Measurements from ENCODE around the gene GUCA2A.

GRCh38 chr1:42163114-42163513 is 1.4 kb downstream of the GUCA2A start:
- TF ChIP-seq CTCF (IDR thresholded peaks at IDR 0.05 in 4 of 5, conservative IDR thresholded peaks at IDR 0.05 in 1 of 5) (no peak), POLR2A (IDR thresholded peaks at IDR 0.05) (no peak)
